Measurements from ENCODE around the gene BNC2.

- TF ChIP-seq CTCF (IDR thresholded peaks at IDR 0.05): no peak
- no peak for TF ChIP-seq POLR2A (IDR thresholded peaks at IDR 0.05)
Observed at GRCh38 chr9:16690628-16691027, 179.8 kb downstream of the BNC2 start.

Measured in Peyer's patch (tissue), 4 donors.